ENCODE data around the gene LBX2.

Gene LBX2, protein sequence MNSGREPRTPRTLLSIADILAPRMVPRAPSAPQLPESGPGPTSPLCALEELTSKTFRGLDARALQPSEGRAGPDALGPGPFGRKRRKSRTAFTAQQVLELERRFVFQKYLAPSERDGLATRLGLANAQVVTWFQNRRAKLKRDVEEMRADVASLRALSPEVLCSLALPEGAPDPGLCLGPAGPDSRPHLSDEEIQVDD

DNA sequence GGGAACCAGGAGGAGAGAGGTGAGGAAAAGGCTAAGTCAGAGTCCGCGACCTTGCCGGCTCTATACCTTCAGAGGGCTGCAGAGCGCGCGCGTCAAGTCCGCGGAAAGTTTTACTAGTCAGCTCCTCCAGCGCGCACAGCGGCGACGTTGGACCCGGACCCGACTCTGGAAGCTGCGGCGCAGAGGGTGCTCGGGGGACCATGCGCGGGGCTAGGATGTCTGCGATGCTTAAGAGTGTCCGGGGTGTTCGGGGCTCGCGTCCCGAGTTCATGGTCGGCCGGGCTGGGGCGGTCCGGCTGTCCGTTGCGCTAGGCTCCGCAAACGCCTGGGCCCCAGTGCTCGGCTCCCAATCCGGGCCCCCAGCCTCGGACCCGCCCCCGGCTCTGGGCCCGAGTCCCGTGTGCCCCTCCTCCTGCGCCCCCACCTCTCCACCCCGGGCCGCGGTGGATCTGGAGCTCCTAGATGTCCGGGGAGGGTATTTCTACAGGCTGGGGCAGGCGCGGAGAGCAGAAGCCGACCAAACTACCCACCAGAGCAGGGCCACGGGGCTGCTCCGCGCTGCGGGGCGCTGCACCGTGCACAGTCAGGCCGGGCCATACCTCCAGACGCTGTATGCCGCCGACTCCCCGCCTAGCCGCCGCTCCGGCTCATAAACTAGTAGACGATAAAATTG lies at the start of gene LBX2:
Gene LBX2, minus strand, starts transcription at position 337 of the 673 bp plus-strand sequence. Its CDS starts 66 bp downstream, at position 271.
- no peak for DNase-seq

DNA sequence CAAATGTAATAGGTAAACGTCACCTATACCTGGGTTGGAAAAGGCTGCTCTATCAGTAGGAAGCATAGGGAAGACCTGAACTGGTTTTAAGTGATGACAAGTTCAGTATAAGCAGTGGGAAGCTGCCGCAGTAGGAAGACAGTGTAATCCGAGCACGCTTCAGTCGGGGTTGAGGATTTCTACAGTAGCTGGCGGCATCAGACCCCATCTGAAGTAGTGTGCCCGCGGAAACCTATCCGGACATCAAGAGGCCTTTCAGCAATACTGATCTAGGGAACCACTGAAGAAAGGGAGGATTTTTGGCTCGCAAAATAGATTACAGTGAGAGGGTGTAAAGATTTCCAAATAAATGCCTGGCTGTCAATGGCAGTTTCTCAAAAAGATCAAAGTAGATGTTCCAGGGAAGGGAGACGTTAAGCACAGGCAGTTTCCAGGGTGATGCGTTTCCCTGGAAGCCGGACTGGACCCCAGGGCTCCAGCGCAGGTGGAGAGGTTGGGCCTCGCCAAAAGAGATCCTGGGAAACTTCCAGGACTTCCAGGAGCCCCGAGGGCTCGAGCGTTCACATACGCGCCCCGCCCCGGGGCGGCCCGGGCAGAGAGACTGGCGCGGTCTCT lies 49.0 kb upstream of the LBX2 start:
- no peak for DNase-seq

DNA sequence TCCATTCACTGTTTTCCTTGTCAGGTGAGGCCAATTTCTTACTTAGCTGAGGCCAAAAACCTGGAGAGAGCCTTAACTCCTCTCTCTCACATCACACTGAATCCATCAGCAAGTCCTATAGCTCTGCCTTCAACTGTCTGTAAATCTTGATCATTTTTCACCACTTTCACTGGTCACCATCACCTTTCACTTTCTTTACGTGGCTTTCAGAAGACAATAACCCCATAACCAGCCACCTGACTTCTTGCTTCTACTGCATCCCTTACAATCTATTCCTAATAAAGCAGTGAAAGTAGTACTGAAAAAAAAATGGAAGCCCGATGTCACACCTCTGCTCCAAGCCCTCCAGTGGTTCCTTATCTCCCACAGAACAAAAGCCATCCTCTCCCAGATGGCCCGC lies 46.6 kb upstream of the LBX2 start:
- DNase-seq, result no peak

DNA sequence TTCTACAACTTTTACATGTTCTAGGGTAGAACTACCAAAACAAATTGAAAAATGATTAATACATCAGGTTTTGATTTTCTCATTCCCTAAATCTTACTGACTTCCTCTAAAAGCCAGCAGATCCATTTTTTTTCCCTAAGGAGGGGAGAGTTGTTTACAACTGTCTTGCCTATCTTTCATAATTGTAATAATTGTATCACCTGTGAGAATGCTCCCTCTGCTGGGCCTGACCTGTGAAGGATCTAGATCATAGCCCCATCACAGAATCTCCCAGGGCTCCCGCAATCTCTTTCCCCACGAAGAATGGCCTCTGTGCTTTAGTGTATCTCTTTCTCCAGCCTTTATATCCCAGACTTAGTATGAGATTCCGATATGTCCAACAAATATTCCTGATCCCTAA lies 45.2 kb upstream of the LBX2 start:
- DNase-seq, result no peak

DNA sequence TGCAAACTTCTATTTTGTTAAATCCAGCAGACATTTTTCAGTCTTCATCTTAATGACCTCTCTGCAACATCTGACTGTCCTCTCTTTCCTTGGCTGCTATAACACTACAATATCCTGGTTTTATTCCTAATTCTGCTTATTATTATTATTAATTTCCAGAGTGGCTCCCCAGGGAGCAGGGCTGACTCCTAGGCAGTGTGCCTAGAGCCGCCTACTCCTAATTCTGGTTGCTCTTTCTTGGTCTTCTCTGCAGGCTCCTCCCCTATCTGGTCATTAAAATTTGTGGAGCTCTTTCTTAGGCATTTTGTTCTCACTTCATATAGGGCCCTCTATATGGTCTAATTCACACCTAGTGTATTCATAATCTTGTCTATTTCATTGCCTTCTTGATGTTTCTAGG lies 43.6 kb upstream of the LBX2 start:
- DNase-seq, result no peak

DNA sequence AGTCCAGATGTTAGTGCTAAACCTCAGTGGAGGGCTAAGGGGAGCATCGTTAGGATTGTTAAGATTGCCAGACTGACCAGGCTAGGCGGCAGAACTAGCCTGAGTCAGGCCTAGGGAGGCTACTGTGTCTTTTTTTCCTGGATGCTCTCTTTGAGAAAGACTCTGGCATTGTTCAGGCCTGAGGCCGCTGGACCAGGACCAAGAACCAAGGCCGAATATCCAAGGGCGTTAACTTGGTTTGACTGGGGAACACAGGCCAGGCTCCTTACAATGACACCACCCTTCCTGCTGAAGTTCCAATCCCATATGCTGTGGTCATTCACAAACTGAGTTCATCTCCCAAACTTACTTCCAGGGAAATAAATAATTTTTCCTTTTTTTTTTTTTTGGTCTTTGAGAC lies 40.9 kb upstream of the LBX2 start:
- no peak for DNase-seq

DNA sequence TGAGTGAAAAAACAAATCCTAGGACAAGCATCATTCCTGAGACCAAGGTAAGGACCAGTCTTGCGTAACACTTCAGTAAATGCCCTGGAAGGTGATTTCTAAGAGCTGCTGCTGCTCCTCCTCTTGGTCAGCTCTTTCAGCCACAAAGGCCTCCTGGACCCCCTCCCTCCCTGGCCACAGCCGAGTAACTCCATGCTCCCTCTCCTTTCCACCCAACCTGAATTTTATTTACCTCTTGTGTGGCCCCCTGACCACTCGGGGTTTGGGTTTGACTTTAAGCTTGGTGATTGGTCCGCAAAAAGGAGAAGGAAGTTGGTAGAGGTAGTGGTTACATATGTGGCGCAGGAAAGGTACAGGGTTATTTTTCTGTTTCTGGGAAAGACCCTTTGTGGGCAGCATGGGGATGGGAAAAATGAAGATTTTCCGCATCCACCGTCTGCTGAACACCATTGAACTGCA lies 39.5 kb upstream of the LBX2 start:
- no peak for DNase-seq

DNA sequence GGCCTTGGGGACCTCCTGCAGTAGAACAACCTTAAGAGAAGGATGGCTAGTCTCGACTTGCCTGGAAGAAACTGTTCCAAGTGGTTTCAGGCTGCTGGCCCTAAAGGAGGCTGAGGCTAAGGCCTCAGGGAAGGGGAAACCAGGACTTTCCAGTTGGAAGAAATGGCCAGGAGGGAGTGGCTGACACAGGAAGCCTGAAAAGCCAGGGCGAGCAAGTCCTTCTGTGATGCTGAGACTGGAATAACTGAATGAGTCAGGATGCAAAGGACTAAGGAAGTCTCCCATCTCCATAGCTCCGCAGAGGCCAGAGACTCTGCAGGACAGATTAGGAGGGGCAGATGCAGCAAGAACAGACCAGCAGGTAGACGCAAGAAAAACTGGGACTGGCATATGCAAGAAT lies 37.7 kb upstream of the LBX2 start:
- no peak for DNase-seq

DNA sequence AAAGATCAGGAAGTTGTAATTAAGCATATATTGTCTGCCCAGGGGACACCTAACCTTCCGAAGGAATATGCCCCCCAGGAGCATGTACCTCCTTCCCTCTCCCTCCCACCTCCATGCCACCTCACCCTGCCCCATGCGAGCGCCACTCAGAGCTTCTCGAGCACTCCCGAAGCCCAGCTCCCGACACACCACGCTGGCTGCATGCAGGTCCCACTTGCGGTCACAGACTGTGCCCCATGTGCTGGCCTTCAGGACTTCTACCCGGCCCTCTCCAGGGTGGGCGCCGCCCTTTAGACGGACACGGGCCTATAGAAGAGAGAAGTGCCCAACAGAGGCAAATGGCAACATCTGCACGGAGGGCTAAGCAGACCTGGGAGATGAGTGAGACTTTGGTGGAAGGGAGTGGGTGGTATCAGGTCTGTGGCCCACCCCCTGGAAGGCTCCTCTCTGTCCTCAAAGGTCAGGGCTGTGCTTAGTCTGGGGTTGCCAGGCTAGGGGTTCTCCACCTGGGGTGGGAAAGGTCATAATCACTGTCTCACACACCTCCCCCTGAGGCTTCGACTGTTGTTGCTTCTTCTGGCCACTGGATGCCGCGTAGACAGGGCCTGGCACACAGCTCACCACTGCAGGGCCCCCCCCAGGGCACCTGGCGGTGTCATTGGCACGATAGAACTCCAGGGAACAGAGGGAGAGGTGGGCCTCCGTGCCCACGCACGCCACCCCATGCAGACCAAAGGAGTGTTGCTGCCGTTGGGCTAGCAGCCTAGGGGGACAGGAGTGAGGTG lies 37.0 kb upstream of the LBX2 start:
- no peak for DNase-seq

DNA sequence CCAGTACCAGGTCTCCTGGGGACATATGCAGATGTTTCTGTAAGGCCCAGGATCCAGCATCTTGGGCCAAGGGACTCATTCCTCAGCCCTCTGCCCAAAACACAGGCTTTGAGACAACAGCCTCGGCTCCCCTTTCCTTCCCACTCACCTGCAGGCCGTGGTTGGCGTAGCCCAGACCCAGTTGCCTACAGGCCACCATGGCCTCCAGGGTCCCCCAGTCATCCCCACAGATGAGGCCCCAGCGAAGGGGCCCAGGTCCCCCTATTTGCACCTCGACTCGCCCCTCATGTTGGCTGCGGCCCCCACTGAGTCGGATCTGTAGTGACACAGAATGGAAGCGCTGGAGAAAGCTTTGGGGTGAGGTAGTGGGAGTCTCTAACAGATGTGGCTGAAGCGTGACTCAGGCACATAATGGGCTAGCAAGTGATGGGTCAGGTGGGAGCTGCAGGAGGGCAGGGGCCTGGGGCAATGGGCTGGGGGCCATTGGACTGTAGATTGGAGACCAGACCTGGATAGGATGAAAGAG lies 36.1 kb upstream of the LBX2 start:
- no peak for DNase-seq

DNA sequence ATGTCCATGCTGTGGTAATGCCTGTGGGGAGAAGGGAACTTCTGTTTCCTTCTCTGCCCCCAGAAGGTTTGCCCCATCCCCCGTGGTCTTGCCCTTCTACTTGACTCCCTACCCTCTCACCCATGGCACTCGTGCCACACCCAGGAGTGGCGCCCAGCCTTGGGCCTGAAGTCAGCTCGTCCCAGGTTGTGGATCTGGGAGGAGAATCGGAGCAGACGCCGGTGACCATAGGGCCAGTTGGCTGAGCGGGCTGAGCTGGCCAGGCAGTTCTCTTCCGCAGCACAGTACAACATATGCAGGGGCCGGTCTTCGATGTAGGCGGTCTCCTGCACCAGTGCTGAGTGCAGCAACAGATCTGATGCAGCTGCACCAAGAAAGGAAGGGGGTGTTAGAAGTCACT lies 35.0 kb upstream of the LBX2 start:
- no peak for DNase-seq

DNA sequence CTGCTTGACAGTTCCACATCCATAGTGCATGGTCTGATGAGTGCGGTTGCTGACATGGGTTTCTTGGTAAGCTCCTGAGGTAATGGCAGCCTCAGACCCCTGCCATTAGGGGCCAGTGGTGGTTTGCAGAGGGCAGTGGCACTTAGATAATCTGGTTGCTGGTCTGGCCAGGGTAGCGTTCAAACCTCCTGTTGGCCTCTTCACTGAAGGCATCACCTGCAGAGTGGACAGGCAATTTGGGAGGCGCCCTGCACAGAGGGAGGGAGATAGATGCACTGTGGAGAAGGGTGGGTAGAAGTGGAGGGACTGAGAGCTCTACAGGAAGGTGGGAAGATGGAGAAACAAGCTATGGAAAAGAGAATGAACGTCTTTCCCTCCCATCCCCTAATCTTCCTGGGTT lies 34.1 kb upstream of the LBX2 start:
- no peak for DNase-seq

DNA sequence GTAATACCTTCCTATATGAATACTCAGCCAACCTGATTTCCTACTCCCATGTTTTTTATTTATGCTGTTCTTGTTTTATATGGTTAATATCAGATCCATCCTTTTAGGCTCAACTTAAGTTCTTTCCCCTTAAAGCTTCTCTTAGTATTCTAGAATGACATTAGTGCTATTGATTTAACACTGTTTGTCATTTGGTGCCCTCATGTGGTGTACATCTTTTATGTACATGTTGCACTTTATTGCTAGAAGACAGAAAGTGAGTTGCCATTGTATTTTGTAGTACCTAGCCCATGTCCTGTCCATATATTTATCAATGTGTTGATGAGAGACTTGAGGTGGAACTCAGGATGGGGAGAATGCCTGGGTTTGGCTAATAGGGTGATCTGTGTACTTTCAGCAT lies 32.8 kb upstream of the LBX2 start:
- DNase-seq, result peak; percentile 64 to 69

DNA sequence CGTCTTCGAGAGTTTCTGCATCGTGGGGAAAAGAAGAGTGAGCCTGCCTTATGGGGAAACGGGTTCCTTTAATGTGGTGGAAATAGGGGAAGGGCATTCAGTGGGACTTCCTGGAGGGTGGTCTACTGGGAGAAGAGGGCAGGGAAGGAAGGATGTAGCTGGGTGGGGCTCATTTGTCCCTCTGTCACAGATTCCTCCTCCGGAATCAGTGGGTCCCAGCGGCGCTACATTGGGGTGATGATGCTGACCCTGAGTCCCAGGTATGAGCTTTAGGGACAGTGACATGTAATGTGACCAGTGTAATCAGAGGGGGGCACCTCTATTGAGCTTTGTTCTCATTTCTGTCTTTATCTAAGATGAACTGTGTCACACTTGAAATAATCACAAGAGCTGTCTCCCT lies 32.3 kb upstream of the LBX2 start:
- no peak for DNase-seq

DNA sequence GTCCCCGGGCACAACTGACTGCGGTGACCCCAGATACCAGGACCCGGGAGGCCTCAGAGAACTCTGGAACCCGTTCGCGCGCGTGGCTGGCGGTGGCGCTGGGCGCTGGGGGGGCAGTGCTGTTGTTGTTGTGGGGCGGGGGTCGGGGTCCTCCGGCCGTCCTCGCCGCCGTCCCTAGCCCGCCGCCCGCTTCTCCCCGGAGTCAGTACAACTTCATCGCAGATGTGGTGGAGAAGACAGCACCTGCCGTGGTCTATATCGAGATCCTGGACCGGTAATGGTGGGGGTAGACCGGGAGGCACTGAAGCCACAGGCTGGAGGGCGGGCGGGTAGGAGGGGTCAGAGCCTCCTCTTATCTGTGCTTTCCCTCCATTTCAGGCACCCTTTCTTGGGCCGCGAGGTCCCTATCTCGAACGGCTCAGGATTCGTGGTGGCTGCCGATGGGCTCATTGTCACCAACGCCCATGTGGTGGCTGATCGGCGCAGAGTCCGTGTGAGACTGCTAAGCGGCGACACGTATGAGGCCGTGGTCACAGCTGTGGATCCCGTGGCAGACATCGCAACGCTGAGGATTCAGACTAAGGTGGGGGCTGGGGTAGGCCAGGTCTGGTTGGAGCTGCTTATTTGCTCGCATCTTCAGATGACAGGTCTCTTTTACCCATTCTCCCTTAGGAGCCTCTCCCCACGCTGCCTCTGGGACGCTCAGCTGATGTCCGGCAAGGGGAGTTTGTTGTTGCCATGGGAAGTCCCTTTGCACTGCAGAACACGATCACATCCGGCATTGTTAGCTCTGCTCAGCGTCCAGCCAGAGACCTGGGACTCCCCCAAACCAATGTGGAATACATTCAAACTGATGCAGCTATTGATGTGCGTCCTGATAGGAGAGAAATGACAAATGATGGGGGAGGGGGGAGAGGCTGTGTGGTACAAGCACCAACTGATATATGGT lies 31.1 kb upstream of the LBX2 start:
- DNase-seq, result peak in 1 of 2 experiments; percentile 39

DNA sequence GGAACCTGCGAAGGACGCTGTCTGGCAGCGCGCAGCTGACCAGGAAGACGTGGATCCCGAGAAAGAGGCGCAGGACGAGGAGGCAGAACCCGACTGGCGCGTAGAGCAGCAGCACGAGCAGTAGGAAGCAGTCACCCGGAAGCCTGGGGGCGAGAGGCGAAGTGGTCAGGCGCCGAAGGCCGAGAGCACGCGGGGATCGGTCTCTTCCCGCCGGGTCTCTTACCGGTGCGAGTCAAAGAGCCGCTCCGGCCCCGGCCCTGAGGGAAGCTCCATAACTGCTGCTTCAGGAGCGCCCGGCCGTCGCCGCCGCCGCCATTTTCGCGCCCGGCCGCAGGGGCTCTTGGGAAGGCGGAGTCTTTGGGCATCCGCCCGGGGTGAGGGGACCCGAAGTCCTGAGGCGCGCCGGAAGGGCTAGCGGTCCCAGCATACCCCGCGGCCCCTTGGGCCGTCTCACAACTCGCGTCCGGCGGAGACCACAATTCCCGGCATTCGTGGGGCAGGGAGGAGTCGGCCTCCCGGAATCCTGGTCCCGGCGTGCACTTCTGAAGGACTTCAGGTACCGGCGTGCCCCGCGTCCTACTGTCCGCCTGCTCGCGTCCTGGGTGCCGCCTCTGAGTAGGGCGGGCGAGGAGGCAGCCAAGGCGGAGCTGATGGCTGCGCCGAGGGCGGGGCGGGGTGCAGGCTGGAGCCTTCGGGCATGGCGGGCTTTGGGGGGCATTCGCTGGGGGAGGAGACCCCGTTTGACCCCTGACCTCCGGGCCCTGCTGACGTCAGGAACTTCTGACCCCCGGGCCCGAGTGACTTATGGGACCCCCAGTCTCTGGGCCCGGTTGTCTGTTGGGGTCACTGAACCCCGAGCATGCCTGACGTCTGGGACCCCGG lies 30.2 kb upstream of the LBX2 start, which contains the start of the genes AUP1 and HTRA2:
Gene AUP1, minus strand, starts transcription at position 350 of the 882 bp plus-strand sequence. Its CDS starts 77 bp downstream, at position 273.
Gene HTRA2, plus strand, starts transcription at position 577 of the 882 bp plus-strand sequence. Its CDS starts 74 bp downstream, at position 651.
- peak; percentile 98 to 99 for DNase-seq

DNA sequence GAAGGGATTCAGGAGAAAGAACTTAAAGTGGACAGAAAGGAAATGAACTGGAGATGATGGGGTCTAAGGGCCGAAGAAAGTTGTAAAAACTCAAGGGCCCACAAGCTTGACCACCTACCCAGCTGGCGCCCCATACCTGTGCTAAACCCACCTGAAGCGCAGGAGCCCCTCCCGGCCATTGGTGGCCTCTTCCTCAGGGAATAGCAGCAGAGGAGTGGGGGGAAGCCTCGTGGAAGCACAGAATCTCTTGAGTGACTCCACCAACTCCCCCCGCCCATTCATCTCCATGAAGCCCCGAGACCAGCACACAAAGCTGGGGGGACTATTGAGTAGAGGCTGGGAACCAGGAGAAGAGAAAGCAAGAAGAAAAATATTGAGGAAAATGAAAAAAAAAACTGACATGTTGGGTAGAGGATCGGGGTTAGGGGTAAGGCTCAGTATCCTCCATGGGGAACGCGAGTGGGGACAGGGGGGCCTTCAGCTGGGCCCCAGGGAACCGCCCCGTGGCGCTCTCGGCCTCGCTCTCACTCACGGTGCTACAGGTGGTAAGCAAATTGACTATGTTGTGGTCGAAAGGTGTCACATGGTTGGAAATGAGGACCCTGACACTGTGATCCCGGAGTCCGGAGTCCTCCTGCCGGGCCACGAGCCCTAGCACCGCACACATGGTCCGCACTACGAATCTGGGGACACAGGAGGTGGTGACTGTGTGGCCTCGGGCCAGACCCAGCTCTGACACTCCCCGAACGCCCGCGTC lies 29.4 kb upstream of the LBX2 start:
- no peak for DNase-seq

DNA sequence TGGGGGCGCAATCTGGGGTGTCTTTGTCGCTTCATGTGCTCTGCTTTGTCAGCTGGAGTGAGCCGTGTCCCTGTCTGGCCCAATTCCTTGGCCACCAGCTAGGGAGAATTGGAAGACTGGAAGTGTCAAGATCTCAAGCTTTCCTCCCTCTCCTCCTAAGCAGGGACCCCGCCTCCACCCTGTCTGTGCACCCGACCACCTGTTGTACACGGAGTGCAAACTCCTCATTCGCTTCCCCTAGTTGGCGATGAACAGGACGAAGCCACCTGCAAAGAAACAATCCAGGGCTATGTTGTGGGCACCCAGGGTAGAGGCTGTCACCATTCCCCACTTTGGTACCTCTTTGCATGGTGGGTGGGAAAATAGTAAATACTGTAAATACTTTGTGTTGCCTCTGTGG lies 28.3 kb upstream of the LBX2 start:
- no peak for DNase-seq

DNA sequence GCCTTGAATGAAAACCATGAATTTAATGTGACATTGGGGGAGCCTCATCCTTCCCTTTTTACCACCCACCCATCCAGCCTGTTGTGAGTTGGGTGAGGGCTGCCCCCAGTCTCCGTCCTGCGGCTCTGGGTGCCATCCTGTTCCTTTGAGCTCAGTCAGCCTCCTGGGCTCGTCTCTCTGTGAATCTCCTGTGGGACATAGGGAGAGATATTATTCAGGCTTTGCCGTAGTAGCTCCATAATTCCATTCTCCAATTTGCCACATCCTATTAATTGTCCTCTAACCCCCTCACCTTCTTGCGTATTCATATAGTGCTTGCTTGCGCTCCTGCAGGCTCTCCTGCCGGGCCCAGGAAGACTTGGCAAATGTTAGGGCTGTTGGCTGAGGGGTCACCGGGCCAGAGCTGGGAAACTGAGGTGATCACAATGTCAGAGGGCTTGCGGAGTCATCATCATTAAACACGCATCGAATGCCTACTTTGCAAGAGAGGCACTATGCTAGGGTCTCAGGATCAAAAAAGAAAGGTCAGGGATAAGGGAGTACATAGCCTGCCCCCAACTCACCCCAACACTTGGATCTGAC lies 27.3 kb upstream of the LBX2 start:
- DNase-seq, result no peak

Data from AML-193 (cell line).